Uterus (tissue), 4 donors: ENCODE measurements around the gene POTEC. TPM values are rescaled to one million over a fixed set of nuclear protein-coding genes. Genes with fewer than 3 reads are reported as not detected.
"Not testable (repeated sequence)": the region's sequence is repeated elsewhere in the genome, so short reads cannot be mapped to it uniquely, and the experiment has no call there.

Source experiments
- DNase-seq, 2 donors: peaks; one replicate each; pipeline ENCODE4 v3.0.0-alpha.2; 2019 to 2020
- H3K27ac ChIP-seq, 2 donors: fragments of 200-600 bp; sonication (generic); 1 replicate in 1 of 2; 2 replicates in 1 of 2; pipeline ENCODE4 v1.5.1; 2016 to 2018
- H3K27me3 ChIP-seq, 2 donors: fragments of 200-600 bp; sonication (generic); one replicate each; pipeline ENCODE4 v1.5.1; 2018 to 2019; ENCODE audit warnings: control low read depth in 1 of 2
- H3K36me3 ChIP-seq, 2 donors: fragments of 200-600 bp; sonication (generic); one replicate each; pipeline ENCODE4 v1.5.1; 2019; ENCODE audit warnings: control low read depth in 1 of 2
- H3K4me1 ChIP-seq, 2 donors: fragments of 200-600 bp; sonication (generic); one replicate each; pipeline ENCODE4 v1.5.1; 2018 to 2019; ENCODE audit warnings: control low read depth in 1 of 2
- H3K4me3 ChIP-seq, 2 donors: fragments of 200-600 bp; sonication (generic); 1 replicate in 1 of 2; 2 replicates in 1 of 2; pipeline ENCODE4 v1.5.1; 2018 to 2019; ENCODE audit warnings: mild to moderate bottlenecking in 1 of 2
- H3K9me3 ChIP-seq, 2 donors: fragments of 200-600 bp; sonication (generic); one replicate each; pipeline ENCODE4 v1.5.1; 2019; ENCODE audit warnings: control low read depth in 1 of 2
- intact Hi-C: fragments of 100-400 bp; cut with DNase I; formaldehyde crosslinking; loops from one replicate; pipeline ENCODE4 v1.15.1; 2023; ENCODE audit warnings: low total_unique reads
- small RNA-seq: library from RNA; depleted of rRNA; stranded (forward); fragments of <200 nt; gene quantifications from one replicate; pipeline ENCODE3, GENCODE V24; 2016
- total RNA-seq, 4 donors: library from RNA; depleted of rRNA in 3 of 4; stranded (reverse); fragments of >200 nt in 3 of 4; gene quantifications; one replicate each; pipeline versions ENCODE4 v1.1.0 to v1.2.4, GENCODE V29; 2014 to 2023
- donor health status: DM: yes; HTN: yes; CAD: no.

POTEC gene
- total RNA-seq, 4 donors from 2014 or later = not detected

DNA sequence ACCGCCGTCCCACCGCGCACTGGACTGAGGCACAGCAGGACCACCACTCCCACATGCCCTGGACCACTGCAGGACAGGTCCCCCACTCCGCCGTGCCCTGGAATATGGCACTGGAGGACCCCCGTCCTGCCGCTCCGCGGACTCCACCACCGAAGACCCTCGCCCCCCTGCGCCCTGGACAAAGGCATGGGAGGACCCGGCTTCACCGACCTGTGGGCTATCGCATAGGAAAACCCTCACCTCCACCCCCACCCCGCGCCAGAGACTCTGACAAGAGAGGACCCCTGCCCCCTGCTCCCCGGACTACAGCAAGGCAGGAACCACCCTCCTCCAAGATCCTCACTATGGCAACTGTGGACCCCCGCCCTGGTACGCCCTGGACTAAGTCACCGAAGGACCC, 68.6 kb downstream of the POTEC start:
- H3K27me3 ChIP-seq, H3K36me3 ChIP-seq, H3K4me3 ChIP-seq, H3K9me3 ChIP-seq, H3K4me1 ChIP-seq, H3K27ac ChIP-seq, intact Hi-C loops, DNase-seq: not testable (repeated sequence)

DNA sequence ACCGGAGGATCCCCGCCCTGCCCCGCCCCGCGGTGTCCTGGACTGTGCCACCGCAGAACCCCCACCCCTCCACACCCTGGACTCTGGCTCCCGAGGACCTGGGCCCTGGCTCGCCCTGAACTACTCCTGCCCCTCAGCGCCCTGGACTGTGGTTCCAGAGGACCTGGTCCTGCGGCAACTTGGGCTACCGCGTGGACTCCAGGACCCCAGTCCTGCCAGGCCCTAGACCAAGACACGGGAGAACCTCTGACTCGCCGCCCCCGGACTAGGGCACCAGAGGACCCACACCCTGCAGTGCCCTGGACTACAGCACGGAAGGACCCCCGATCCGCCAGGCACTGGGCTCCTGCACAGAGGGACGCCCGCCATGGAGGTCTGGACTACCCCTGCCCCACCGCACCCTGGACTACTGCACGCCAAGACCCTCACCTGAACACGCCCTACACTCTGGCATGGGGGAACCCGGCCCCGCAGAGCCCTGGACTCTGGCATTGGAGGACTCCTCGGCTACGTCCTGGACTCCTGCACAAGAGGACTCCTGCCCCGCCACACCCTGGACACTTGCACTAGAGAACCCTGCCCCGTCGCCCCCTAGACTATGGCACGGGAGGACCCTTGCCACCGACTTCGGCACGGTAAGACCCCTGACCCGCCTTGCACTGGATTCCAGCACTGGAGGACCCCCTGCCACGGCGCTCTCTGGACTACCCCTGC, 69.2 kb downstream of the POTEC start:
- H3K4me1 ChIP-seq, H3K4me3 ChIP-seq, H3K27ac ChIP-seq, DNase-seq, H3K36me3 ChIP-seq, H3K9me3 ChIP-seq, intact Hi-C loops, H3K27me3 ChIP-seq: not testable (repeated sequence)

- H3K4me1 ChIP-seq, H3K27ac ChIP-seq, H3K36me3 ChIP-seq, DNase-seq, H3K4me3 ChIP-seq, H3K9me3 ChIP-seq, intact Hi-C loops, H3K27me3 ChIP-seq: not testable (repeated sequence)
Measured at GRCh38 chr18:14473250-14474006, 70.0 kb downstream of the POTEC start.

- intact Hi-C loops, H3K36me3 ChIP-seq, H3K9me3 ChIP-seq, H3K27me3 ChIP-seq, DNase-seq, H3K4me3 ChIP-seq, H3K27ac ChIP-seq, H3K4me1 ChIP-seq: not testable (repeated sequence)
Measured at GRCh38 chr18:14471286-14471685, 72.1 kb downstream of the POTEC start.

GRCh38 chr18:14470446-14470845, 73.0 kb downstream of the POTEC start:
- H3K4me1 ChIP-seq, DNase-seq, H3K27me3 ChIP-seq, H3K4me3 ChIP-seq, H3K27ac ChIP-seq, H3K36me3 ChIP-seq, intact Hi-C loops, H3K9me3 ChIP-seq: not testable (repeated sequence)

DNA sequence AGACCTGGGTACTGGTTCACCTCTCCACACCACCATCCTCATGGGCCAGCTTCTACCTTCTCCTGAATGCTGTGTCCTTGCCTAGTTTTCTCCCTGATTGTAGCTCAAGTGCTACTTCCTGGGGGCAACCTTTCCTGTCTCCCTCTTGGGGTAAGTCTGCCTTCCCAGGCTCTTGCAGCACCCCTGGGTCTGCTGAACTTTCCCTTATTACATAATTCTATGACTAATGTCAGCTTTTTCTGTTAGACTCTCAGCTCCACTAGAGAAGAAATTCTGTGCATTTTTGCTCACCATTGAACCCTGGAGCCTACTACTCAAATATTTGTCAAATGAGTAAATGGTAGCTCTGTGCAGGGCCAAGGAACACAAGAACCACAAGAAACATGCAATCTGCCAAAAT, 73.4 kb downstream of the POTEC start:
- H3K27ac ChIP-seq, H3K4me3 ChIP-seq, H3K36me3 ChIP-seq, H3K4me1 ChIP-seq, H3K27me3 ChIP-seq, intact Hi-C loops, H3K9me3 ChIP-seq, DNase-seq: not testable (repeated sequence)

DNA sequence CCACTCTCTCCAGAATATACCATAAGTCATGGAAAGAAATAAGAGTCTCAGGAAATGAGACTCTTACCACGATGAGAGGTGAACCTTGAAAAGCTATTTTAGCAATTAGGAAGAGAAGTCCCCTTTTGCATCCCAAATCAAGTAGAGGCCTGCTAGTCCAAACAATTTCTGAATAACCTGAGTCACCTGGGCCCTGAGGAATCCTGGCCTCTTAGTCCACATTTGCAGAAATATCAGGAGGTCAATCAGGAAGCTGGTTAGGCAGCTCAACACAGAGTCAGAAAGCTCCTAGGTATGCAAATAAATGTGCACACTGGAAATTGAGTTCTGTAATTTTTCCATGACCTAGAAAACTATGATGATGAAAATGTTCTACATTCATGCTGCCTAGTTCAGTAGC, 77.4 kb downstream of the POTEC start:
- intact Hi-C loops, H3K27ac ChIP-seq, H3K4me3 ChIP-seq, DNase-seq, H3K4me1 ChIP-seq, H3K27me3 ChIP-seq, H3K36me3 ChIP-seq, H3K9me3 ChIP-seq: not testable (repeated sequence)

Small RNA genes within 50 kb of the gene (small RNA-seq; reads per million reads assigned to genes)
- not detected for gene RNU6-1021P

Other genes starting within 250 kb of the POTEC start
- not detected for gene ANKRD30B, start 204.6 kb upstream of the POTEC start, total RNA-seq